GM12892 (cell line): ENCODE data around the gene SPEM2.

Experiments used
- POLR2A ChIP-seq: IDR thresholded peaks from 2 replicates; pipeline ENCODE4 v1.6.1; 2011; ENCODE audit warnings: low read depth, low read length, control low read depth
- POLR2AphosphoS5 ChIP-seq: IDR thresholded peaks from 2 replicates; pipeline ENCODE4 v1.6.1; 2011; ENCODE audit warnings: low read depth, low read length, control low read depth
- TAF1 ChIP-seq: IDR thresholded peaks from 2 replicates; pipeline ENCODE4 v1.6.1; 2011; ENCODE audit warnings: low read depth, mild to moderate bottlenecking, control low read depth, low read length, borderline replicate concordance

GRCh38 chr17:7388856-7389255 lies 36.6 kb upstream of the SPEM2 start:
- no peak for TF ChIP-seq POLR2AphosphoS5
- no peak for TF ChIP-seq POLR2A
- no peak for TF ChIP-seq TAF1
